ENCODE measurements around the gene VPS13D. TPM values are rescaled to one million over a fixed set of nuclear protein-coding genes. Genes with fewer than 3 reads are reported as not detected.
"Not testable (repeated sequence)": the region's sequence is repeated elsewhere in the genome, so short reads cannot be mapped to it uniquely, and the experiment has no call there.

The VPS13D gene
- total RNA-seq, 1 donor from 2014 or later = 25.8 TPM

- H3K27me3 ChIP-seq (ENCODE audit: control insufficient read depth, insufficient read depth, low read length) = no peaks in the 10 kb centered on the region
- FAIRE-seq = no peak
- no peak overlapping the region for H3K4me3 ChIP-seq (ENCODE audit: low read depth, low read length)
- TF ChIP-seq, protein P1, sequence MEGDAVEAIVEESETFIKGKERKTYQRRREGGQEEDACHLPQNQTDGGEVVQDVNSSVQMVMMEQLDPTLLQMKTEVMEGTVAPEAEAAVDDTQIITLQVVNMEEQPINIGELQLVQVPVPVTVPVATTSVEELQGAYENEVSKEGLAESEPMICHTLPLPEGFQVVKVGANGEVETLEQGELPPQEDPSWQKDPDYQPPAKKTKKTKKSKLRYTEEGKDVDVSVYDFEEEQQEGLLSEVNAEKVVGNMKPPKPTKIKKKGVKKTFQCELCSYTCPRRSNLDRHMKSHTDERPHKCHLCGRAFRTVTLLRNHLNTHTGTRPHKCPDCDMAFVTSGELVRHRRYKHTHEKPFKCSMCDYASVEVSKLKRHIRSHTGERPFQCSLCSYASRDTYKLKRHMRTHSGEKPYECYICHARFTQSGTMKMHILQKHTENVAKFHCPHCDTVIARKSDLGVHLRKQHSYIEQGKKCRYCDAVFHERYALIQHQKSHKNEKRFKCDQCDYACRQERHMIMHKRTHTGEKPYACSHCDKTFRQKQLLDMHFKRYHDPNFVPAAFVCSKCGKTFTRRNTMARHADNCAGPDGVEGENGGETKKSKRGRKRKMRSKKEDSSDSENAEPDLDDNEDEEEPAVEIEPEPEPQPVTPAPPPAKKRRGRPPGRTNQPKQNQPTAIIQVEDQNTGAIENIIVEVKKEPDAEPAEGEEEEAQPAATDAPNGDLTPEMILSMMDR (IDR thresholded peaks at IDR 0.05; ENCODE audit: insufficient read depth, low read length, severe bottlenecking) = no peak
- H3K36me3 ChIP-seq (ENCODE audit: control insufficient read depth, insufficient read depth, low read length) = peaks cover 3% of the 10 kb centered on the region
- DNase-seq (ENCODE audit: low read depth) = no peak
Measured at GRCh38 chr1:12451560-12451900, 221.7 kb downstream of the VPS13D start.

GRCh38 chr1:12452262-12452661 lies 222.4 kb downstream of the VPS13D start:
- no peak for DNase-seq (ENCODE audit: low read depth)
- FAIRE-seq = no peak
- Histone ChIP-seq H3K36me3 (ENCODE audit: control insufficient read depth, insufficient read depth, low read length) (peaks cover 7% of the 10 kb centered on the region), H3K27me3 (ENCODE audit: control insufficient read depth, insufficient read depth, low read length) (no peaks in the 10 kb centered on the region), H3K4me3 (ENCODE audit: low read depth, low read length) (no peak overlapping the region)
- TF ChIP-seq, protein P1 (IDR thresholded peaks at IDR 0.05; ENCODE audit: insufficient read depth, low read length, severe bottlenecking) = no peak

DNA sequence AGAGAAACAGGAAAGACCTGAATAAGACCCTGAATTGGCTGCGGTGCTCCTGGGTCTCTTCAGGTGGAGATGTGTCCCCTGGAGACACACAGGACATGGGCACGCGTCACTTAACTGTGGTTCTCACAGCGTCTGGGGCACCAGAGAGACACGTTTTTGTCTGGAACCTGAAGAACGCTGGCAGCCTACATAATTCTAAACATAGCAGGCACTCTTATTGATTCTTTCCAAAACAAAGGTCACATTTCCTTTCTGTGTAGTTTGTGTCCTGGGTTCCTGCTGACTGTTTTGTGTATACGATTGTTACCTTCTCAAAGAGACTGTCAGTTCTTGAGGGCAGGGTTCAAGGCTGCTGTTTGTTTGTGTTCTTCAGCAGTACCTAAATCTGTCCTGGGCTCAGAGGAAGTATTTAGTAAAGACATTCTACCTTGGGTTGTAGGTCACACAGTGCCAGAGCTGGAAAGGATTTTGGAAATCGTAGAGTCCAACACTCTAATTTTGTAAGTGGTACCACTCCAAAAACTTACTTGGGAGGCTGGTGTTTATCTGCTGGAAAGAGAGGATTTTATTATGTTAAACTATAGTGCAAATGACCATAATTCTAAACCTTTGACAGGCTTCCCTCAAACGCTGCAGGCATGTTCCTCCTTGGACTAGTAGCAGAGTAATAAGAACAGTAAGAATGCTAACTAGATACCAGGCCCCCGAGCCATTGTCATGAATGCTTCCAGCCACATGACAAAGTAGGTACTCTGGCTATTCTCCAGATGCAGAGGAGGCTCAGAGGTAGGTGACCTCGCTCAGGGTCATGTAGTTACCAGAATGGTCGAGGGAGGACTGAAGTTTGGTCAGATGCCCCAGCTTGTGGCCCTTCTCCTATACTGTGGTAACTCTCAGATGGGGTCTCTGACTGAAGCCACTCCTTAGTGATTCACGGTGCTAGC lies 223.8 kb downstream of the VPS13D start:
- no peak for FAIRE-seq
- peaks cover 7% of the 10 kb centered on the region for H3K36me3 ChIP-seq (ENCODE audit: control insufficient read depth, insufficient read depth, low read length)
- no peak for DNase-seq (ENCODE audit: low read depth)
- TF ChIP-seq, protein P1 (IDR thresholded peaks at IDR 0.05; ENCODE audit: insufficient read depth, low read length, severe bottlenecking) = no peak
- no peak overlapping the region for H3K4me3 ChIP-seq (ENCODE audit: low read depth, low read length)
- H3K27me3 ChIP-seq (ENCODE audit: control insufficient read depth, insufficient read depth, low read length) = no peaks in the 10 kb centered on the region

GRCh38 chr1:12454406-12455391 lies 224.9 kb downstream of the VPS13D start:
- DNase-seq (ENCODE audit: low read depth) = no peak
- H3K27me3 ChIP-seq (ENCODE audit: control insufficient read depth, insufficient read depth, low read length) = no peaks in the 10 kb centered on the region
- TF ChIP-seq, protein P1 (IDR thresholded peaks at IDR 0.05; ENCODE audit: insufficient read depth, low read length, severe bottlenecking) = no peak
- FAIRE-seq = no peak
- H3K4me3 ChIP-seq (ENCODE audit: low read depth, low read length) = no peak overlapping the region
- H3K36me3 ChIP-seq (ENCODE audit: control insufficient read depth, insufficient read depth, low read length) = peaks cover 7% of the 10 kb centered on the region

- DNase-seq (ENCODE audit: low read depth); H3K27me3 ChIP-seq (ENCODE audit: control insufficient read depth, insufficient read depth, low read length); H3K4me3 ChIP-seq (ENCODE audit: low read depth, low read length); FAIRE-seq; H3K36me3 ChIP-seq (ENCODE audit: control insufficient read depth, insufficient read depth, low read length): not testable (repeated sequence)
Measured at GRCh38 chr1:12456081-12456480, 226.3 kb downstream of the VPS13D start.

DNA sequence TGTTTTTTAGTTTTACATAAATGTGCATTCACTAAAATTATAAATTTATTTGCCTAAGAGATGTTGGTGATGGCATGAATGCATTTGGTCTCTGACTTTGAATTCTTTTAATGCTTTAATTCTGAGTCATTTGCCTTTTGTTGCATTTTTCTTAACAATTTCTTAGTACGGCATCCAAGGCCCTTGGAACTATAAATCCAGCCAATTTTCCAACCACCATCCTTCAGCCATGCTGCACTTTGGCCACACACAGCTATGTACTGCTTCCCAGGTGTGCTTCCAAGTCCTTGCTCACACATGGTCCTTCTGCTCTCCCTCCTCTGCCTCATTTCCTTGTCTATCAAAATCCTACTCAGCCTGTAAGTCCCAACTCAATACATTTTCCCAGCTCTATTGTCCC lies 227.1 kb downstream of the VPS13D start:
- Histone ChIP-seq H3K27me3 (ENCODE audit: control insufficient read depth, insufficient read depth, low read length) (no peaks in the 10 kb centered on the region), H3K4me3 (ENCODE audit: low read depth, low read length) (no peak overlapping the region), H3K36me3 (ENCODE audit: control insufficient read depth, insufficient read depth, low read length) (peaks cover 7% of the 10 kb centered on the region)
- TF ChIP-seq, protein P1 (IDR thresholded peaks at IDR 0.05; ENCODE audit: insufficient read depth, low read length, severe bottlenecking) = no peak
- DNase-seq (ENCODE audit: low read depth) (no peak), FAIRE-seq (no peak)

Data from bronchial epithelial cell (primary cell).